Neuronal stem cell (in vitro differentiated cells): ENCODE data around the gene CBX5.

Experiments
- DNase-seq: peaks from one replicate; pipeline ENCODE4 v3.0.0-alpha.2; 2013; ENCODE audit warnings: low spot score
- H2AFZ ChIP-seq: one replicate; pipeline ENCODE4 v1.6.1; 2013; ENCODE audit warnings: mild to moderate bottlenecking, low read length, inconsistent platforms
- H2AK5ac ChIP-seq: 2 replicates; pipeline ENCODE4 v1.6.1; 2013; ENCODE audit warnings: low read depth, mild to moderate bottlenecking, inconsistent platforms, low read length, moderate library complexity, mixed read lengths
- H2BK120ac ChIP-seq: 2 replicates; pipeline ENCODE4 v1.6.1; 2013; ENCODE audit warnings: low read depth, mild to moderate bottlenecking, inconsistent platforms, low read length, moderate library complexity, mixed read lengths
- H2BK12ac ChIP-seq: one replicate; pipeline ENCODE4 v1.6.1; 2013; ENCODE audit warnings: low read length, inconsistent platforms
- H2BK15ac ChIP-seq: 2 replicates; pipeline ENCODE4 v1.6.1; 2013; ENCODE audit warnings: mild to moderate bottlenecking, low read length, inconsistent platforms, mixed read lengths
- H2BK5ac ChIP-seq: one replicate; pipeline ENCODE4 v1.6.1; 2013; ENCODE audit warnings: inconsistent platforms, mild to moderate bottlenecking, low read length, moderate library complexity
- H3K14ac ChIP-seq: one replicate; pipeline ENCODE4 v1.6.1; 2013; ENCODE audit warnings: low read length, inconsistent platforms
- H3K18ac ChIP-seq: 2 replicates; pipeline ENCODE4 v1.6.1; 2013; ENCODE audit warnings: low read length, inconsistent platforms
- H3K23ac ChIP-seq: 2 replicates; pipeline ENCODE4 v1.6.1; 2013; ENCODE audit warnings: low read depth, mild to moderate bottlenecking, mixed read lengths, low read length, inconsistent platforms; ENCODE audit not compliant: poor library complexity
- H3K27ac ChIP-seq: replicated peaks from 3 replicates; pipeline ENCODE4 v1.5.1; 2013; ENCODE audit warnings: low read length, inconsistent platforms
- H3K27me3 ChIP-seq, 3 experiments: 2 replicates each; pipeline ENCODE4 v1.6.1; 2013; ENCODE audit warnings: low read length in 3 of 3, mild to moderate bottlenecking in 2 of 3, inconsistent platforms in 1 of 3, low read depth in 1 of 3, mixed read lengths in 1 of 3, moderate library complexity in 1 of 3; ENCODE audit not compliant: control insufficient read depth in 3 of 3, insufficient read depth in 3 of 3
- H3K36me3 ChIP-seq, 2 donors: replicated peaks in 1 of 2; 2 replicates each; pipeline ENCODE4 v1.6.1; 2013; ENCODE audit warnings: low read length in 2 of 2; ENCODE audit not compliant: control insufficient read depth in 2 of 2, insufficient read depth in 2 of 2
- H3K4ac ChIP-seq: 2 replicates; pipeline ENCODE4 v1.6.1; 2013; ENCODE audit warnings: inconsistent platforms, mild to moderate bottlenecking, low read length, moderate library complexity
- H3K4me1 ChIP-seq, 2 donors: 1 replicate in 1 of 2; 2 replicates in 1 of 2; pipeline ENCODE4 v1.6.1; 2013; ENCODE audit warnings: low read length in 2 of 2, low read depth in 1 of 2; ENCODE audit not compliant: control insufficient read depth in 2 of 2, insufficient read depth in 1 of 2
- H3K4me2 ChIP-seq: one replicate; pipeline ENCODE4 v1.6.1; 2013; ENCODE audit warnings: mild to moderate bottlenecking, low read length, inconsistent platforms; ENCODE audit not compliant: insufficient read depth, poor library complexity, severe bottlenecking
- H3K4me3 ChIP-seq, 2 donors: 2 replicates each; pipeline ENCODE4 v1.5.1; 2013; ENCODE audit warnings: low read length in 2 of 2, mild to moderate bottlenecking in 2 of 2, inconsistent platforms in 1 of 2, moderate library complexity in 1 of 2
- H3K79me1 ChIP-seq: one replicate; pipeline ENCODE4 v1.6.1; 2013; ENCODE audit warnings: low read depth, mild to moderate bottlenecking, inconsistent platforms, low read length, moderate library complexity
- H3K9ac ChIP-seq: one replicate; pipeline ENCODE4 v1.6.1; 2013; ENCODE audit warnings: mild to moderate bottlenecking, low read depth, low read length, inconsistent platforms; ENCODE audit not compliant: poor library complexity
- H3K9me3 ChIP-seq, 2 donors: replicated peaks in 1 of 2; 2 replicates each; pipeline versions ENCODE3 to v1.6.1; 2013; ENCODE audit warnings: low read length in 2 of 2, mild to moderate bottlenecking in 2 of 2, inconsistent platforms in 1 of 2, low read depth in 1 of 2, mixed read lengths in 1 of 2, moderate library complexity in 1 of 2; ENCODE audit not compliant: control insufficient read depth in 2 of 2, insufficient read depth in 1 of 2
- H4K8ac ChIP-seq: one replicate; pipeline ENCODE4 v1.6.1; 2013; ENCODE audit warnings: low read depth, mild to moderate bottlenecking, inconsistent platforms, low read length, moderate library complexity
- H4K91ac ChIP-seq: one replicate; pipeline ENCODE4 v1.6.1; 2013; ENCODE audit warnings: low read length, low read depth, mild to moderate bottlenecking, inconsistent platforms; ENCODE audit not compliant: poor library complexity
- WGBS, 2 donors: extraction: QIAGEN DNeasy Blood & Tissue Kit; methylation state at CpG; one replicate each; pipeline ENCODE4 v1.1.7; 2013; ENCODE audit warnings: missing lambda C conversion rate in 2 of 2, mixed read lengths in 1 of 2; ENCODE audit not compliant: insufficient read length in 2 of 2, insufficient replicate concordance in 1 of 2; ENCODE audit errors: extremely low coverage in 2 of 2; 5-methylcytosine and 5-hydroxymethylcytosine counted together

Gene CBX5

GRCh38 chr12:54251667-54252284 is 28.1 kb downstream of the CBX5 start:
- Histone ChIP-seq H4K91ac (no peak overlapping the region), H3K14ac (no peak overlapping the region), H3K36me3 (peaks cover 40 to 93% of the 10 kb centered on the region in 2 donors), H2BK15ac (no peak overlapping the region), H2BK12ac (no peak overlapping the region), H3K4me2 (no peak overlapping the region), H2AK5ac (no peak overlapping the region), H4K8ac (no peak overlapping the region), H3K23ac (no peak overlapping the region), H2BK120ac (no peak overlapping the region), H3K9ac (no peak overlapping the region), H2BK5ac (no peak overlapping the region), H3K4me3 (no peak overlapping the region), H3K4ac (no peak overlapping the region), H3K9me3 (no peaks in the 10 kb centered on the region), H2AFZ (no peak overlapping the region), H3K27me3 (no peaks in the 10 kb centered on the region), H3K79me1 (peaks cover 13% of the 10 kb centered on the region), H3K4me1 (peaks cover 0 to 2% of the 10 kb centered on the region in 2 donors), H3K18ac (no peak overlapping the region), H3K27ac (no peak overlapping the region)
- WGBS, 2 donors, result no CpG with 5 or more reads among the region's 1 CpG
- no peak for DNase-seq

DNA sequence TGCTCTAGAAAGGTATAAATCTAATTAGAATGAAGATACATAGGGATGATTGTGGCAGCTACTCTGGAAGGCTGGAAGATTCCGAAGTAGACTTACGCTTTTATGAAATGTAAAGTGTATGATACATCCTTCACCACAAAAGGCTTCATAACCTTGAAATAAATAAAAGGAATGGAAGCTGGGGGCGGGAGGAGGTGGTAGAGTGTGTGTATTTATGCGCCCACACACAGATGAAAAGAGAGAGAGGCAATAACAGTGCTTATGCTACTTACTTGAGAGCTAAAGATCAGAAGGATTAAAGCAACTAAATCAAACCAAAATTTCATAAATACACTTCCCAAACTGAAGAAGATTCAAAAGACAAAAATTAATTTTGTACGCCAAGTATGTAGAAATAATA is 30.4 kb downstream of the CBX5 start:
- Histone ChIP-seq H2BK12ac (no peak overlapping the region), H4K91ac (no peak overlapping the region), H3K14ac (no peak overlapping the region), H3K9me3 (no peaks in the 10 kb centered on the region), H3K4me2 (no peak overlapping the region), H3K9ac (no peak overlapping the region), H4K8ac (no peak overlapping the region), H3K4ac (no peak overlapping the region), H3K79me1 (peaks cover 9% of the 10 kb centered on the region), H3K23ac (no peak overlapping the region), H2BK120ac (no peak overlapping the region), H3K36me3 (peaks cover 35 to 94% of the 10 kb centered on the region in 2 donors), H2AK5ac (no peak overlapping the region), H3K18ac (no peak overlapping the region), H2BK5ac (no peak overlapping the region), H3K4me3 (no peak overlapping the region), H3K27me3 (no peaks in the 10 kb centered on the region), H3K27ac (no peak overlapping the region), H3K4me1 (no peaks in the 10 kb centered on the region), H2AFZ (no peak overlapping the region), H2BK15ac (no peak overlapping the region)
- WGBS, 2 donors, result no CpG with 5 or more reads among the region's 5 CpGs
- no peak for DNase-seq

DNA sequence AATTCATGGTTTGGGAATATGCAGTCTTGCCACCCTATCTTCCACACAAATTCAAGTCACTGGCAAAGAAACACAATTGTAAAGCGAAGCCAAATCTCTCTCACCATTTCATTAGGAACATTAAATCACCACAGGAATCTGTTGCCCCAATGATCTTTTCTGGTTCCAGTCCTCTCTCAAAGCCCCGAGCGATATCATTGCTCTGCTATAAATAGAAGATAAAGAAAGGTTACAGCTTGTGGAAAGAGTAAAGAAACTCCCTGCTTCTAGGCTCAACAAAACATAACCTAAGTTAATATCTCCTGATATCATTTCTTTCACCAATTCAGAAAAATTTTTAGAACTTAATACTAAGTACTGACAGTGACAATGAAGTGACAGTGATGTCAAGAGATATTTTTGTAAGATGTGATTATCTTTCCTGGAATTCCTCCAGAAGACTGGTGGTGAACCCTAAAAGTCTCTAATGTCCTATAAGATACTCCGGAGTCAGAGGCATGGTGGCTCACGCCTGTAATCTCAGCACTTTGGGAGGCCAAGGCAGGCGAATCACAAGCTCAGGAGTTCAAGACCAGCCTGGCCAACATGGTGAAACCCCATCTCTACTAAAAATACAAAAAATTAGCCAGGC is 33.8 kb downstream of the CBX5 start:
- H2BK15ac ChIP-seq, result no peak overlapping the region
- no peak overlapping the region for H3K4ac ChIP-seq
- no CpG with 5 or more reads among the region's 6 CpGs for WGBS, 2 donors
- no peak overlapping the region for H3K23ac ChIP-seq
- H3K27me3 ChIP-seq, result no peaks in the 10 kb centered on the region
- H3K9me3 ChIP-seq, result no peaks in the 10 kb centered on the region
- H3K14ac ChIP-seq, result no peak overlapping the region
- no peaks in the 10 kb centered on the region for H3K4me1 ChIP-seq
- H3K27ac ChIP-seq, result no peak overlapping the region
- H3K9ac ChIP-seq, result no peak overlapping the region
- no peak overlapping the region for H3K4me3 ChIP-seq
- H3K4me2 ChIP-seq, result no peak overlapping the region
- H4K8ac ChIP-seq, result no peak overlapping the region
- DNase-seq, result no peak
- no peak overlapping the region for H2BK5ac ChIP-seq
- no peak overlapping the region for H2AFZ ChIP-seq
- peaks cover 5% of the 10 kb centered on the region for H3K79me1 ChIP-seq
- no peak overlapping the region for H3K18ac ChIP-seq
- no peak overlapping the region for H2BK120ac ChIP-seq
- H3K36me3 ChIP-seq, result peaks cover 32 to 94% of the 10 kb centered on the region in 2 donors
- no peak overlapping the region for H2AK5ac ChIP-seq
- H2BK12ac ChIP-seq, result no peak overlapping the region
- H4K91ac ChIP-seq, result no peak overlapping the region

DNA sequence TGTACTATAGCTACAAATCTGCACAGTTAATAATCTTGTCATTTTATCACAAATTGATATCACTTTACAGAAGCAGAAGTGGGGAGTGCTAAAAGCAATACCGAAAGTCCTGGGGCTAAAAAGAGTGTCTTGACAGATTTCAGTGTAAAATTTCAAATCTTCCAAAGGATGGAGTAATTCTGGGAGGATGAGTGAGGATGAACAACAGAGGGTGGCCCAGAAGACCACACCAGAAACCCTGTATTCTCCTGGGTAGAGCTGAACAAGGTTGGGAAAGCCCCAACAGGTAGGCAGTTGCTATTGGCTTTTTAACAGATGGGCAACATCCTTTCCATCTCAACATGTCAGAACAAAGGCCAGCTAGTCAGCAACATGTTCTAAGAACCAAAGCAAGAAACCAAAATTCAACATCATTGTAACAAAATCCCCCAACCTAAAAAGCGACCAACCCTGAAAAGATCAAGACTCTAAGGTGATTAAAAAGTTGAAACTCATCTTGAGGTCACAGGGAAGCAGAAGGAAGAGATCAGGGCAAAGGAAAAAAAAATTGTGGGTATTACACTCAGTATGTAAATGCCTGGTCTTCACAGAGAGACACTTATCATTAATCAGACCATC is 38.8 kb downstream of the CBX5 start:
- WGBS, 2 donors, result no CpG with 5 or more reads among the region's 2 CpGs
- no peaks in the 10 kb centered on the region for H3K79me1 ChIP-seq
- H3K27me3 ChIP-seq, result no peaks in the 10 kb centered on the region
- no peak overlapping the region for H3K18ac ChIP-seq
- H3K4me3 ChIP-seq, result no peak overlapping the region
- H3K4me2 ChIP-seq, result no peak overlapping the region
- H3K27ac ChIP-seq, result no peak overlapping the region
- no peak overlapping the region for H2BK12ac ChIP-seq
- no peak overlapping the region for H2AK5ac ChIP-seq
- no peaks in the 10 kb centered on the region for H3K9me3 ChIP-seq
- no peak overlapping the region for H3K4ac ChIP-seq
- no peak overlapping the region for H3K9ac ChIP-seq
- no peak overlapping the region for H2BK15ac ChIP-seq
- no peak overlapping the region for H3K14ac ChIP-seq
- H3K36me3 ChIP-seq, result peaks cover 18 to 99% of the 10 kb centered on the region in 2 donors
- H3K4me1 ChIP-seq, result no peaks in the 10 kb centered on the region
- H3K23ac ChIP-seq, result no peak overlapping the region
- H2BK120ac ChIP-seq, result no peak overlapping the region
- H4K91ac ChIP-seq, result no peak overlapping the region
- no peak overlapping the region for H4K8ac ChIP-seq
- no peak overlapping the region for H2BK5ac ChIP-seq
- no peak for DNase-seq
- H2AFZ ChIP-seq, result no peak overlapping the region
